Large intestine (tissue), 3 donors: ENCODE measurements around the gene SURF6. TPM values are rescaled to one million over a fixed set of nuclear protein-coding genes. Genes with fewer than 3 reads are reported as not detected.

ENCODE experiments used
- DNase-seq, 2 donors: peaks; one replicate each; pipeline versions ENCODE4 v3.0.0 to v3.0.0-alpha.2; 2013
- H3K27ac ChIP-seq: one replicate; pipeline ENCODE4 v1.5.1; 2013; ENCODE audit warnings: low read length
- H3K27me3 ChIP-seq: 2 replicates; pipeline ENCODE4 v1.6.1; 2013; ENCODE audit warnings: low read length; ENCODE audit not compliant: control insufficient read depth, insufficient read depth
- H3K36me3 ChIP-seq: 2 replicates; pipeline ENCODE4 v1.6.1; 2013; ENCODE audit warnings: low read length; ENCODE audit not compliant: control insufficient read depth, insufficient read depth
- H3K4me1 ChIP-seq: one replicate; pipeline ENCODE4 v1.6.1; 2013; ENCODE audit warnings: low read length; ENCODE audit not compliant: control insufficient read depth, insufficient read depth
- H3K4me3 ChIP-seq: one replicate; pipeline ENCODE4 v1.5.1; 2013; ENCODE audit warnings: low read length
- H3K9me3 ChIP-seq: one replicate; pipeline ENCODE4 v1.6.1; 2013; ENCODE audit warnings: mild to moderate bottlenecking, low read depth, low read length, moderate library complexity; ENCODE audit not compliant: control insufficient read depth
- WGBS: methylation state at CpG from one replicate; pipeline ENCODE4 v1.1.5; 2013; ENCODE audit warnings: low lambda C conversion rate; ENCODE audit not compliant: insufficient coverage; 5-methylcytosine and 5-hydroxymethylcytosine counted together
- polyA plus RNA-seq: library from polyadenylated mRNA; unstranded; fragments of 120-200 nt; gene quantifications from one replicate; pipeline ENCODE4 v1.2.1, GENCODE V29; 2013

SURF6 gene
- polyA plus RNA-seq, 1 donor: 41.8 TPM

- no peaks in the 10 kb centered on the region for H3K27me3 ChIP-seq
- peaks cover 48% of the 10 kb centered on the region for H3K4me1 ChIP-seq
- H3K9me3 ChIP-seq: no peaks in the 10 kb centered on the region
- H3K27ac ChIP-seq: no peak within 1 kb of the TSS
- no CpG with 5 or more reads among the region's 78 CpGs for WGBS
- peak; percentile 72 to 87 for DNase-seq
- H3K4me3 ChIP-seq: peak within 1 kb of the TSS; percentile 73
- peaks cover 40% of the 10 kb centered on the region for H3K36me3 ChIP-seq
Observed at GRCh38 chr9:133356391-133357091, 20.6 kb upstream of the SURF6 start, which contains the start of the genes SURF1 and SURF2. Gene SURF1 (minus strand): TSS chr9:133356487. CDS start chr9:133356453, 34 bp downstream. Gene SURF2 (plus strand): TSS chr9:133356550. CDS start chr9:133356593, 43 bp downstream.

GRCh38 chr9:133355881-133356357 lies 19.9 kb upstream of the SURF6 start:
- Histone ChIP-seq H3K27me3 (no peaks in the 10 kb centered on the region), H3K36me3 (peaks cover 40% of the 10 kb centered on the region), H3K4me3 (peak overlapping the region; percentile 67), H3K4me1 (peaks cover 44% of the 10 kb centered on the region), H3K27ac (no peak overlapping the region), H3K9me3 (no peaks in the 10 kb centered on the region)
- no CpG with 5 or more reads among the region's 31 CpGs for WGBS
- DNase-seq: no peak

- WGBS: no CpG with 5 or more reads among the region's 7 CpGs
- peaks cover 36% of the 10 kb centered on the region for H3K4me1 ChIP-seq
- peaks cover 41% of the 10 kb centered on the region for H3K36me3 ChIP-seq
Observed at GRCh38 chr9:133354766-133355165, 18.8 kb upstream of the SURF6 start.

GRCh38 chr9:133353548-133353947 lies 17.6 kb upstream of the SURF6 start:
- Histone ChIP-seq H3K4me3 (no peak overlapping the region), H3K27me3 (no peaks in the 10 kb centered on the region), H3K36me3 (peaks cover 45% of the 10 kb centered on the region), H3K27ac (no peak overlapping the region), H3K9me3 (no peaks in the 10 kb centered on the region), H3K4me1 (peaks cover 33% of the 10 kb centered on the region)
- no CpG with 5 or more reads among the region's 5 CpGs for WGBS
- DNase-seq: no peak

More at GRCh38 chr9:133354766-133355165, 18.8 kb upstream of the SURF6 start:
- no peak overlapping the region for H3K27ac ChIP-seq
- H3K9me3 ChIP-seq: no peaks in the 10 kb centered on the region
- DNase-seq: no peak
- H3K4me3 ChIP-seq: no peak overlapping the region
- no peaks in the 10 kb centered on the region for H3K27me3 ChIP-seq

GRCh38 chr9:133352635-133353340 lies 16.8 kb upstream of the SURF6 start:
- Histone ChIP-seq H3K9me3 (no peaks in the 10 kb centered on the region), H3K36me3 (peaks cover 44% of the 10 kb centered on the region), H3K4me3 (no peak overlapping the region), H3K4me1 (peaks cover 27% of the 10 kb centered on the region), H3K27me3 (no peaks in the 10 kb centered on the region), H3K27ac (no peak overlapping the region)
- WGBS: 83% methylated on average over 1 of the region's 8 CpGs
- no peak for DNase-seq

GRCh38 chr9:133351908-133352634 lies 16.1 kb upstream of the SURF6 start:
- no peak overlapping the region for H3K4me3 ChIP-seq
- H3K36me3 ChIP-seq: peaks cover 44% of the 10 kb centered on the region
- H3K4me1 ChIP-seq: peaks cover 19% of the 10 kb centered on the region
- WGBS: no CpG with 5 or more reads among the region's 14 CpGs
- no peak for DNase-seq
- no peaks in the 10 kb centered on the region for H3K9me3 ChIP-seq
- no peaks in the 10 kb centered on the region for H3K27me3 ChIP-seq
- H3K27ac ChIP-seq: no peak overlapping the region

GRCh38 chr9:133351526-133351907 lies 15.5 kb upstream of the SURF6 start:
- WGBS: no CpG with 5 or more reads among the region's 3 CpGs
- Histone ChIP-seq H3K27ac (no peak overlapping the region), H3K27me3 (no peaks in the 10 kb centered on the region), H3K36me3 (peaks cover 44% of the 10 kb centered on the region), H3K4me3 (no peak overlapping the region), H3K9me3 (no peaks in the 10 kb centered on the region), H3K4me1 (peaks cover 22% of the 10 kb centered on the region)
- no peak for DNase-seq

GRCh38 chr9:133349965-133350616 lies 14.1 kb upstream of the SURF6 start:
- peaks cover 21% of the 10 kb centered on the region for H3K4me1 ChIP-seq
- no peak overlapping the region for H3K4me3 ChIP-seq
- DNase-seq: no peak
- no peaks in the 10 kb centered on the region for H3K27me3 ChIP-seq
- peaks cover 55% of the 10 kb centered on the region for H3K36me3 ChIP-seq
- WGBS: no CpG with 5 or more reads among the region's 15 CpGs
- no peak overlapping the region for H3K27ac ChIP-seq
- peaks cover 2% of the 10 kb centered on the region for H3K9me3 ChIP-seq

- no peaks in the 10 kb centered on the region for H3K27me3 ChIP-seq
- peak overlapping the region; percentile 68 for H3K27ac ChIP-seq
- no peak for DNase-seq
- H3K9me3 ChIP-seq: peaks cover 2% of the 10 kb centered on the region
- WGBS: no CpG with 5 or more reads among the region's 25 CpGs
- peaks cover 19% of the 10 kb centered on the region for H3K4me1 ChIP-seq
- H3K36me3 ChIP-seq: peaks cover 67% of the 10 kb centered on the region
- peak overlapping the region; percentile 86 for H3K4me3 ChIP-seq
Observed at GRCh38 chr9:133348718-133349573, 13.0 kb upstream of the SURF6 start.
